Measurements from ENCODE around the gene RABGAP1L.

GRCh38 chr1:174999936-175000696, 840.8 kb downstream of the RABGAP1L start, which contains the start of gene CACYBP:
- TF ChIP-seq CTCF (IDR thresholded peaks at IDR 0.05) (no peak), POLR2A (IDR thresholded peaks at IDR 0.05) (no peak)

Data from right lobe of liver (tissue), 4 donors.